HL-60 (cell line): Measurements from ENCODE around the gene C17orf100.

Experiments used
- CTCF ChIP-seq: IDR thresholded peaks from one replicate; pipeline ENCODE4 v1.5.1; 2011; ENCODE audit warnings: low read length, control low read depth, inconsistent platforms; ENCODE audit not compliant: insufficient read depth
- GABPA ChIP-seq: IDR thresholded peaks from 2 replicates; pipeline ENCODE4 v1.6.1; 2012; ENCODE audit warnings: low read depth
- POLR2AphosphoS5 ChIP-seq: IDR thresholded peaks from 2 replicates; pipeline ENCODE4 v1.6.1; 2012; ENCODE audit warnings: low read depth
- REST ChIP-seq: IDR thresholded peaks from 2 replicates; pipeline ENCODE4 v1.6.1; 2012; ENCODE audit warnings: low read depth; ENCODE audit not compliant: insufficient replicate concordance
- SPI1 ChIP-seq: IDR thresholded peaks from 2 replicates; pipeline ENCODE4 v1.6.1; 2012; ENCODE audit warnings: low read depth, mild to moderate bottlenecking, borderline replicate concordance

GRCh38 chr17:6684881-6685767 is 33.6 kb downstream of the C17orf100 start:
- TF ChIP-seq CTCF (no peak), SPI1 (no peak), REST (no peak), POLR2AphosphoS5 (no peak), GABPA (no peak)
